GM18526 (cell line): Measurements from ENCODE around the gene EXD3.

Source experiments
- POLR2A ChIP-seq: IDR thresholded peaks from 3 replicates; pipeline ENCODE4 v1.6.1; 2011; ENCODE audit not compliant: insufficient read length; ENCODE audit errors: extremely low read depth

The EXD3 gene

DNA sequence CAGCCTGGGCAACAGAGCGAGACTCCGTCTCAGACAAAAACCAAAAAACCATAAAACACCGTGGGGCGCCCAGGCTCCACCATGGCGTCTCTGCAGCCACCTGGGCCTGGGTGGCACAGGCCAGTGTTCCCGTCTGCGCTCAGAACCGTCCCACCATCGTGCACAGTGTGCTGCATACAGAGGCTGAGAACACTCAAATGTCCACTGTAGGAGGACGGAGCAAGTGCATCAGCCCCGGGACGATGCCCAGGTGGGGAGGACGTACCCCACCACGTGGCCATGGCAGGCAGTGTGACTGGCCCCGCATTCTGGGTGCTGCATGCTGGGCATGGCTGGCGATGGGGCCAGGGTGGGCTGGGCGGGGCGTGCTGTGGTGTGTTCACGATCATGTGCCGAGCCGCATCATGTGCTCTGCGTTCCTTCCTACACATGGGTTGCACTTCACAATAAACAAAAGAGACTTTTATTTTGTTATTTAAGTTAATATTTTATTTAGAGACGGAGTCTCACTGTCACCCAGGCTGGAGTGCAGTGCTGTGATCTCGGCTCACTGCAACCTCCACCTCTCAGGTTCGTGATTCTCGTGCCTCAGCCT lies 37.8 kb downstream of the EXD3 start:
- no peak for TF ChIP-seq POLR2A

DNA sequence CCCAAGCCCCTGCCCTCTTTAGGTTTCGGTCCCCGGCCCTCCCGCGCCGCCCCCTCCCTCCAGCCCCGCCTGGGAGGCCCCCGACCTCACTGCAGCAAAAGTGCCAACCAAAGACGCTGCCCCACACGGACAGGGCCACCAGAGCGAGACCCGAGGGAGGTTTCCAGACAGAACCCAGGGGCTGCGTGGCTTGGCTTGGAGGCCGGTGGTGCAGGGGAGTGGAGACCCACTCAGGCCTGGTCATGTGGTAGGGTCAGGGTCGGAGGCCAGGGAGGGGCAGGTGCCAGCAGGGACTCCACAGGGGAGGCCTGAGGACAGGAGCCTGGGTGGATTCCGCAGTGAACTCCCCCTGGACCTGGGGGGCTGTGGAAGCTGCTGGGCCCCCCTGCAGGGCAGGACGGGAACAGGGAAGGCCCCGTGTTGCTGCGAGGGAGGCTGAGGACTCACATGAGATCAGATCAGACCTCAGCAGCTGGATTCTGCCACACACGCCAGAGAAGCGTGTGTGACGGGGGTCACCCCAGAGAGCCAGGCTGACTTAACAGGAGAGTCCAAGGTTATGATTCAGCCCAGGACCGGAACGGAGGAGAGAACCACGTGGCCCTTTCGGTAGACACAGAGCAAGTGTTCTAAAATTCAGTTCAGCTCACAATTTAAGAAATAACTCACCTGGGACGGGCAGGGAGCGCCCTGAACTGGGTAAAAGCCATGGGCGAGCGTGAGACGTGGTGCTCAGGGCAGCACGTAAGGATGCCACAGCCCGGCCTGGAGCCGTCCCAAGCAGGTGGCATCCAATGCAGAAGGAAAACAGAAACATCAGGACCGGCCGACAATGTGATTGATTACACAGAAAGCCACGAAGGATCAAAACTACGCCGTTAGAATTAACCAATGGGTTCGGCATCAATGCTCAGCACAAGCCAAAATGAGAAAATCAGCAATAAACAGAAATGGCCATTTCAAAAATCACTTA lies 38.9 kb downstream of the EXD3 start:
- TF ChIP-seq POLR2A: no peak

DNA sequence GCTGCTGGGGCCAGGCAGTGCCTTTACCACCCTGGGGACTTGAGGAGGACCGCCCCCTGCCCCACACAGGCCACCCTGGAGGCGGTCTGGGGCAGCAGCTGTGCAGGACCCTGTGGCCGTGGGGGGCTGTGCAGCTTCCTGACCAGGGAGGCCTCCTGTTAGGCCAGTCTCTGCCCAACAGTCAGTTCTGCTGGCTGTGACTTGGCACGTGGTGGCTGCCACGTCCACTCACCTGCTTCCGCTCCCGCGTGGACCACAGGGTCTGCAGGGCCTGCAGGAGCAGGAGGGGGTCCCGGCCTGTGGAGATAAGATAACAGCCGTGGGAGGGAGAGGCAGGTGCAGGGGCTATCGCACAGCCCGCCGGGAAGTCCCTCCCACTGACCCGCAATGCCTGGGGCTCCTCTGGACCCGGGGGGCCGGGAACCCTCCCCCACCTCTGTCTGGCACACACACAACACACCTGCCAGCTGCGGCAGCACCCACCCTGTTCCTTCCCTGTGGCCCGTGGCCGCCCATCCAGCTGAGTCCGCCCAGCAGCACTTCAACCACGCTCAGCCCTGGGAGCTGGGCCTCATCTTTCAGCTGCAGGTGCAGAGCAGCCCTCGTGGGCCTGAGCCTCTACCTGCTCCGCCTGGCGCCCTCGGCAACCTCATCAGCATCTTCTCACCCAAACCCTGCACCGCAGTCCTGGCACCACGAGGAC lies 39.7 kb downstream of the EXD3 start:
- no peak for TF ChIP-seq POLR2A

DNA sequence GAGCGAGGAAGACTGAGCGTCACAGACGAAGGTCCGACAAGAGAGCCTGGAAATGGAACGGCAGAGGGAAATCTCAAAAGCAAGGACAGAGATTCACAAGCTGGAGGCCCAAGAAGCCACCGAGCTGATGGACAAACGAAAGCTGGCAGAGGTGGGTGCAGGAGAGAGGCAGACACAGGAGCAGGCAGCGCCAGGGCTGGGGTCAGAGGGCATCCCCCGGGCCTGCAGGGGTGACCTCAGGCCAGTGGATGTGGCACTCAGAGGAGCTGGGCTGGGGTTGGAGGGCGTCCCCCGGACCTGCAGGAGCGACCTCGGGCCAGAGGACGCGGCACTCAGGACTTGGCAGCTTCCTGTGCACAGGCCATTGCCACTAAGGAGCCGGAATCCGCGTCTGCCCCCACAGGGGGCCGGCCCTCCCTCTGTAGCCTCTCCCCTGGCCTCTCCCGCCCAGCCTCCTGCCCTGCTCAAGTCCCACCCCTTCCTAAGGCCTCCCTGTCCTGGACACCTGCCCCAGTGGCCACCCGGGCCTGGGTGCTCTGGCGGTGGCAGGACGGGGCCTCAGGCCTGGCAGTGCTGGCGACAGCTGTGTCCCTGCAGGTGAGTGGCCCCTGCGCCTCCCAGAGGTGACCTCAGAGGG lies 40.4 kb downstream of the EXD3 start:
- no peak for TF ChIP-seq POLR2A

DNA sequence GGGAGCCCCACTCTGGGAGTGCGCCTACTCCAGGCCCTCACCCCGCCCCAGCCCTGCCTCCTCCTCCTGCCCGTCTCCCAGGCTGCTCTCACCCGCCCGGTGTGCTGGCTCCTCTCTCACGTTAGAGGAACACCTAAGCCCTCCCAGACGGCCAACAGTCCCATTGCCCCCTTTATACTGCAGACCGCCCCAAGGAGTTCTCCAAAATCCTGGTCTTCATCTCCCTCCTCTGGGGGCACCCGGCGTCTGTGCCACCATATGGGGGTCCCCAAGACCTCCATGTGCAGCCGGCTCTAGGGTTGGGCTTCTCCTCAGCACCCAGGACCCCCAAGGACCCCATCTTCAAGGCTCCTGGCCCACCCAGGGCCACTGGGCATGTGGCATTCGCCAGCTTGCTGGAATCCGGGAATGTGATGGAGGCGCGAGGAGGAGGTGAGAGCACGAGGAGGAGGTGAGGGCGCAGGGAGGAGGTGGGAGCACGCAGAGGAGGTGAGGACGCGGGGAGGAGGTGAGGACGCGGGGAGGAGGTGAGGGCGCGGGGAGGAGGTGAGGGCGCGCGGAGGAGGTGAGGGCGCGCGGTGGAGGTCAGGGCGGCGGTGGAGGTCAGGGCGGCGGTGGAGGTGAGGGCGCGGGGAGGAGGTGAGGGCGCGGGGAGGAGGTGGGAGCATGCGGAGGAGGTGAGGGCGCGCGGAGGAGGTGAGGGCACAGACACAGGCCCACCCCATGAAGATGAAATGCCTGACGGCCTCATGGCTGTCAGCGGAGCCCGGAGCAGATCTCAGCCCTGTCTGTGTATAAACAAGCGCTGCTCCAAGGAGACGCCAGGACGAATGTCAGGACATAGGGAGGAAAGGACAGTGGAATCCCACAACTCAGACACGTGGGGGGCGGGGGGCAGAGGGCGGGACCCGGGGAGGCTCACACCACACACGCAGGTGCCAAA lies 41.2 kb downstream of the EXD3 start:
- no peak for TF ChIP-seq POLR2A

DNA sequence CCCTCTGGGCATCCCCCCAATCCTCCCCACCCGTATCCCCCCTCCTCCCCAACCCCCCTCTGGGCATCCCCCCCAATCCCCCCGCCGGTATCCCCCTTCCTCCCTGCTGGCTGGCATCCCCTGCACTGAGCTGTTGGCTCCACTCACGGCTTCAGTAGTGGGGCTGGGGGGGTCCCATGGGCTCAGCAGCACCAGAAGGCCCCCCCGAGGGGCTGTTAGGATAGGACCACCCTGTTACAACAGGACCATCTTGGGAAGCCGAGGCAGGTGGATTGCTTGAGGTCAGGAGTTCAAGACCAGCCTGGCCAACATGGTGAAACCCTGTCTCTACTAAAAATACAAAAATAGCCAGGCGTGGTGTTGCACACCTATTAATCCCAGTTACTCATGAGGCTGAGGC lies 42.4 kb downstream of the EXD3 start:
- TF ChIP-seq POLR2A: no peak

DNA sequence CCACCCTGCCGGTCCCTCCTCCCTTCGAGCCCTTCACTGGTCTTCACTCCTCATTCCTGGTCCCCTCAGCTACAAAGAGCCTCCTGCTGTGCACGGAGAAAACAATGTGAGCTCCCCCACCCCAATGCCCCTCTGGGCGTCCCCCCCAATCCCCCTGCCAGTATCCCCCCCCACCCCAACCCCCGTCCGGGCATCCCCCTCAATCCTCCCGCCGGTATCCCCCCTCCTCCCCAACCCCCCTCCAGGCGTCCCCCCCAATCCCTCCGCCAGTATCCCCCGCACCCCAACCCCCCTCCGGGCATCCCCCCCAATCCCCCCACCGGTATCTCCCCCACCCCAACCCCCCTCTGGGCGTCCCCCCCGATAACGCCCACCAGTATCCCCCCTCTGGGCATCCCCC lies 42.8 kb downstream of the EXD3 start:
- no peak for TF ChIP-seq POLR2A

DNA sequence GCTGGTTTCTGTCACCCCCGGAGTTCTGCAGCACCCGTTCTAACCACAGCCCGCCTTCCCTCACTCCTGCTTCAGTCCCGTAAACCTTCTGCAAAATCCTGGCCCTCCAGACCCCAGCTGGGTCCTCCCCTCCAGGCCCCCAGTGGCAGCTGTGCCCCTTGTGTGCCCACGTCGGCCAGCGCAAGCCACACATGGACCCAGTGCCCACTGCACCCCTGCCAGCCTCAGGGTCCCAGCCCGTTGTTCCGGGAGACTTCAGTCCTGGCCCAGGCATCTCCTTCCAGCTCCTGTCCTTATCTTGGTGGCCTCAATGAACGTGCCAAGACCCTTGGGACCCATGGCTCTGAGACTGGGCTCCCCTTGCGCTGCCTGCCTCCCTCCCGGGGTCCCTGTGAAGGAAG lies 43.2 kb downstream of the EXD3 start:
- TF ChIP-seq POLR2A: no peak

DNA sequence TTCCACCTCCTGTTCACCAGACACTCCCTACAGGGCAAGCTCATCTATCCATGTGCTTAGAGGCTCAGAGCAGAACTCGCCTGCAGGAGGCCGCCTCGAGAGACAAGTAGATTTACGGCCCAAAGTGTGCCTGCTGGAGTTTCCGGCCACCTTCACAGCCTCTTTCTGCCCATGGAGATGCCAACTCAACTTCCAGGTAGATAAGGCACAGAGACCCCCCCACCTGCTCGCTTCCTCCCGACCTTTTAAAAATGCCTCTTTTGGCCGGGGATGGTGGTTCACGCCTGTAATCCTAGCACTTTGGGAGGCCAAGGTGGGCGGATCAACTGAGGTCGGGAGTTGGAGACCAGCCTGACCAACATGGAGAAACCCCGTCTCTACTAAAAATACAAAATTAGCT lies 46.6 kb downstream of the EXD3 start:
- TF ChIP-seq POLR2A: no peak

DNA sequence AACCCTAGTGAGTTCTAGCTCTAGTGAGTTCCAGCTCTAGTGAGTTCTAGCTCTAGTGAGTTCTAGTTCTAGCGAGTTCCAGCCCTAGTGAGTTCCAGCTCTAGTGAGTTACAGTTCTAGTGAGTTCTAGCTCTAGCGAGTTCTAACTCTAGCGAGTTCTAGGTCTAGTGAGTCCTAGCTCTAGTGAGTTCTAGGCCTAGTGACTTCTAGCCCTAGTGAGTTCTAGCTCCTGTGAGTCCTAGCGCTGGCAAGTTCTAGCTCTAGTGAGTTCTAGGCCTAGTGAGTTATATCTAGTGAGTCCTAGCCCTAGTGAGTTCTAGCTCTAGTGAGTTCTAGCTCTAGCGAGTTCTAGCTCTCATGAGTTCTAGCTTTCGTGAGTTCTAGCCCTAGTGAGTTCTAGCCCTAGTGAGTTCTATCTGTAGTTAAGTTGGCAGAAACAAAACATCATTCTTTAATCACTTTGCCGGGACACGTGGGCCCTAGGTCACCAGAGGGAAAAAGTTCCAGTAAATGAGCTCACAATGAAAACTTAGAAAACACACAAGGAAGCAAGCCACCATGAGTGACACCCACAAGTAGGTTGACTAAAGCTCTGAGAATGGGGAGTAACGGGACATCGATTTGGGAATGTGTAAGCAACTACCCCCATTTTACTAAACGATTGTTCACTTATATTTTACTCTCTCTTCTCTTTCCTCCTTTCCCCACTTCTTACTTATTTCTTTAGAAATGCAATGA lies 47.5 kb downstream of the EXD3 start:
- no peak for TF ChIP-seq POLR2A

DNA sequence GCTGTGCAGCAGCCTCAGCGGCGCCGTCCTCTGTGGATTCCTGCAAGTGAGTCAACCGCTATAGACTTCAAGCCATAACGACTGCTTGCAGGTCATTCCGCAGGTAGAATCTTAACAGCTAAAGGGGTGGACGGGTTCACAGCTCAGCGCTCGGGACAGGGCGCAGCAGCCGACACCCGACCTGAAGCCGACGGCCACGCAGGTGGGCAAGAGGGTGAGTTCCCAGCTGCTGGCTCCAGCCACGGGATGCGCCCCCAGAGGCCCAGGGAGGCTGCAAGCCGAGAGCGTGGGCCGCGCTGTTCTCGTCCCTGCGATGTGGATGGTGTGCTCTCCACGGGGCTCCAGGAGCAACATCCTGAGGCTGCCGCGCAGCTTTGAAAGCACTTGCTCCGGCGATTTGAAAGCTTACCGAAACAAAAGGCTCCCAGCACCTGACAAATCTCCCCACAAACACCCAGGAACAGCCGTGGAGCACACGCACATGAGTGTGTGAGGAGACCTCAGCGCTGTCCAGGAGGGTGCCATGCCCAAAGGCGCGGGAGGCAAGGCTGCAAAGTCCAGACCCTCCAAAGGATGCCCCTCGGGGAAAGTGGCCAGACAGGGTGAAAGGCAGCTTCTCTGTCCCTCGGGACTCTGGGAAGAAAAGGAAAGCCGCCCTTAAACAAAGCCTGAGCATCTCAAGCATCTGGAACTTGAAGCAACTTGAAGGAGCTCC lies 48.7 kb downstream of the EXD3 start:
- no peak for TF ChIP-seq POLR2A

DNA sequence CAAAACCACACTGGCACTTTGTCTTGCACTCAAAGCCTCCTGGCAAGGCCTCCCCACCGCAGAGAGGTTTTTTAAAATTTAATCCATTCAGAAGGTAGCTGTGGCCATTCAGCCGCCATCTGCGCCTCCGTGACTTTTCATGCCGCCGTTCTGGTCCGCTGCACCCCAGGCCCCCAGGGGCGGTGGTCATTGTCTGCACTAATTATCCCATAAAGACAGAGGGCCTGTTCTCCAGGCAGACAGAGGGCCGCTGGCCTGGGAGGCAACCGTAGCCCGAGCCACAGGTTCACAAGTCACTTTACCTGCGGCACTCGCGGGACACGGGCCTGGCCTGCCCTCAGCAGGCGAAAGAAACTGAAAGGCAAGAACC lies 49.4 kb downstream of the EXD3 start:
- no peak for TF ChIP-seq POLR2A
